GM18519 (cell line): ENCODE data around the gene PAX4.
A peak's percentile ranks its signal among the peaks of the same experiment; 100 is the strongest.
"Not testable (repeated sequence)": the region's sequence is repeated elsewhere in the genome, so short reads cannot be mapped to it uniquely, and the experiment has no call there.

ENCODE experiments used
- ATAC-seq: cut with Tn5 transposase; IDR thresholded peaks from one replicate; pipeline ENCODE4 v1.9.1; 2021; ENCODE audit warnings: mild to moderate bottlenecking, moderate library complexity; ENCODE audit not compliant: unreplicated experiment, low FRiP score

The PAX4 gene

DNA sequence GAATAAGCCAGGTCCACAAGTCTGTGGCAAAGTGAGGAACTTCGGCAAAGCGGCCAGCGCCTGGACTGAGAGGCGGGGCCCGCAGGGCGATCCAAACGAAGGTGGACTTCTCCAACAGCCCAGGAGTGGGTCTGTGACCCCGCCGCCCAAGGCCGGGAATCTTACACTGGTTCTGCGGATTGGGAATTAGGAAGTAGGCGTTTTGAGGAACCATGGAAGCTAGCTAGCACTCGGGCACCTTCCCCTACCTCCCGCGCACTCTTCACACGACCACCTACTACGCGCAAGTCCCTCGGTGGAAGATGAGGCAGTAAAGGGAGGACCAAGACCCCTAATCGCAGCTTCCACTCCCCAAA, 30.3 kb downstream of the PAX4 start:
- no peak for ATAC-seq

DNA sequence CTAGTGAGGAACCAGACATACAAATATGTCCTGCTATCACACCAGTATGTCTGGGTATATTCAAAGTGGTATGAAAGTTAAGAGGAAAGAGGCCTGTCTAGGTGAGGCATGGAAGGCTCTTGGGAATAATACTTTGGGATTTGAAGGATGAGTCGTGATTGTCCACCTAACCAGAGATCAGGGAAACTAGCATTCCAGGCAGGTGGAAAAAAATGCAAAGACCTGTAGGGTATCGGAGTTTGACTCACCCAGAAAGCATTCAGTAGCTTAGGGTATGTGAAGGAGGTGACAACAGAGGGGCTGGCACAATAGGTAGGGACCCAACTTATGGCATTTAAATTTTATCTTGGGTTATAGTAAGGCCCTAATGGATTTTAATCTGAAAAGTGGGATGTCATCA, 31.6 kb downstream of the PAX4 start:
- no peak for ATAC-seq

DNA sequence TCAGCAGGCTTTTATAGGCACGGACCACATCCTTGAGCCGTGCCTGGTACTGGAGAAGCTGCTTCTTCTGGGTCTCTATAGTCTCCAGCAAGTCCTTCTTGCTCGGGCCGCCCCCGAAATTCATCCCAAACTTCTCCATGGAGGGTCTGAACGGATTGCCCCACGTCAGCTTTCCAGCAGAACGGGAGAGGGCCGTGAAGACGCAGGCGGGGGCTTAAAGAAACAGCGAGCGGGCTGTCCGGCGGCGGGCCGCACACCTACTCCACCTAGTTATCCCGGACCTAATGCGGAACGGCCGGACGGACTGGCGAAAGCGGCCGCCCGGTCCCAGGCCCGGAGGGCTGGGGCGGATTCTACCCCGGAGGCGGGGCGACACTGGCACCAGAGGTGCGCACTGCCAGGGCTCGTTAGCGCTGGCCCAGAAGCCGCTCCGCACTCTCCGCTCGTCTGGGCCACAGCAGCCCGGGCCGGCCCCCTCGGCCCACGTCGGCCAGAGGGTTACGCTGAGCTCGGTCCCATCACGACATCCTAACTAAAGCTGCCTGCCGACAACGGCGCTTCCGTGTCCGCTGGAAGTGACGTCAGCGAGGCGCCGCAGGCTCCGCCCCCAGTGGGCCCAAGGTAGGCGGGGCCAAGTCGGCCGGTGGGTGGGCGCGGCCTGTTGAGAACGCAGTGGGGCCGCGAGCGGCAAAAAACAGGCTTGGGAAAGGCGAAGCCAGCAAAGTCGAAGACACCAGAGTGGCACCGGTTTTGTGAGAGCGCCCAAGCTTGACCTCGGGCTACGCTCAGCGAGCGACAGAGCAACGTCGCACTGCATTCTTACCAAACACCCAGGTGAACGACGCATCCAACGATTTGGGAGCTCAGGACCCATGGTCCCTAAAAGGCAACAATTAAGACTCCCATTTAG, 32.6 kb downstream of the PAX4 start, which contains the start of gene GCC1:
Gene GCC1, minus strand, starts transcription at position 553 of the 910 bp plus-strand sequence. Its CDS starts 414 bp downstream, at position 139.
- ATAC-seq: peak; percentile 84

DNA sequence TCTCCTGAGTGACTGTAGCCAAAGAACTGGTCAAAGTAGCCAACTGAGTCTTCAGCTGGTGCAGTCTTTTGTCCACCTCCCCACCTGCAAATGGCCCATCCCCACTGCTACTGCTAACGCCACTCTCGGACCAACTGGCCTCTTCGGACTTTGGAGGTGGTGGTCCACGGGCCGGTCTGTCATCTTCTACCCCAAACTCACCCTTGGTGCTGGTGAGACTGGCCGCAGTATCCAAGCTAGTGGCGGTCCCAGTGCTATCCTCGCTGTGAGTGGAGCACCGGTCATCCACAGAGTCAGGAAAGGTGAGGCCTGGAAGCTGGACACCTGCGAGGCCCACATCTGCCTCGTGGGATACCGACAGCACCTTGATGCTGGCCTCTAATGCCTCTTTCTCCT, 33.3 kb downstream of the PAX4 start:
- no peak for ATAC-seq

DNA sequence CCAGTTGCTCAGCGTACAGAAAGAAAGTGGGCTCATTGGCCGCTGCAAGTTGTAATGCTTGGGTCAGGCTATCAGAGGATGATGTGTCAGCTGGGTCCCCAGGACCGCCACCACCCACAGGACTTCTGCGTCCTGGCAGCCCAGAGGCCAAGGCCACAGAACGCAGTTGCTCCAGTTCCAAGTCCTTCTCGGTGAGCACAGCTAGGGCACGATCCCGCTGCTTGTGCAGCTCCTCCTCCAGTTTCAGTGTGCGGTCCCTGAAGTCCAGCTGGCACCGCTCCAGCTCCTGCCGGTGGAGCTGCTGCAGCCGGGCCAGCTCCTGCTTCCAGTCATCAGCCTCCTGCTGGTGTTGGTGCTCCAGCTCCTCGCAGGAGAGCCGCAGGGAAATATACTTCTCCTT, 35.6 kb downstream of the PAX4 start:
- ATAC-seq: no peak

DNA sequence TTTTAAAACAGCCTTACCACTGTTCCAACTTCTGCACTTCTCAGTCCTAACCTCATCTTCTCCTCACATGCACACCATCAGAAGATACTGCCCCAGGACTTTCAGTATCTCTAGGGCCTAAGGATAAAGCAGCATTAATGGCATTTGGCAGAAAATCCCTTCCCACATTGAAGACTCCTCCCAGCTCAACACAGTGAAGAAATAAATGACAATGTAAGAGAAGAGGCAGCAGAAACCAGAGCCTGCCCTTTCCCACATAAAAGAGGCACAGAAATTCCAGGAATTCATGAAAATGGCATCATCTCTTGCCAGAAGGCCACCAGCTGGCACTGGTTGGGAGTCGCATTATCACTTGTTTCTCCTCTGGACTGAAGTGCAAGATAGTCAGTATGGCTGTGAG, 36.2 kb downstream of the PAX4 start:
- no peak for ATAC-seq

DNA sequence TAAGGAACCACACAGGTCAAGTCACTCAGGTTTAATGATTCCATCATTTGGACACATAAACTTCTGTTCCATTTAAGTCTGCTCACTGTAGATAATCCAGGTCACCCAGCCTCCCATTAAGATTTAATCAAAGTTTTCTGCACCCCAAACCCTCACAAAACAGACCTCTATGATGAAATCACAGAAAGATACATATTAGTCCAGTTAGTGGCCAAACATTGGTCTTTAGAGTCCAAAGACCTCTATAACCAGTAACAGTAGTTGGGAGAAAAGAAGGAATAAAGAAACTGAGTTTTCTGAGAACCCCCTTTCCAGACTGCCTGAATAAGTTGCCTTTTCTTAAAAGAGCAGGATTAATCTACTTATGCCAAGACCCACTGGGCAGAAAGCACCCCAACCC, 37.3 kb downstream of the PAX4 start:
- ATAC-seq: no peak

DNA sequence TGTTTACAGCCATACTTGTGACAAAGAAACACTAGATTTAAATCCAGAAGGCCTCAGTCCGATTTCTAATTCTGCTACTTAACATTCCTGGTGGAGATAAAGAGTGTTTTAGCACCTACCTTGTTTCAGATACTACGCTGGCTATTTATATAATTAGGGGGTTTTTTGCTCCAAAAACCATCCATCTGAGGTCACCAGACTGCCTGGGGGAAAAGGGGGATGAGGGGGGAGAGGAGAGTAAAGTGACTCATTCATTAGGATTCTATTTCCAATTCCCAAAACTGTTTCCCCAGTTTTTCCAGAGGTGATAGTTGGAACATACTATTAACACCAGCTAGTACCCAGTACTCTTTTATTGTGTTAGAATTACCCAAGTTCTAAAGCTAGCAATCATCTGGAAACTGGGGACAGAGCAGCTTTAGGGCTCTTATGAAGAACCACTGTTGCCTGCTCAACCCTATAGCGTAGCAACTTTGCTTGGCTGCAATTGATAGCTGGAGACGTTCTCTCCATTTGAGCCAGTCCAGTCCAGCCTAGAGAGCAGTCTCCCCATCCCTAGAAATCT, 39.1 kb downstream of the PAX4 start:
- ATAC-seq: no peak

DNA sequence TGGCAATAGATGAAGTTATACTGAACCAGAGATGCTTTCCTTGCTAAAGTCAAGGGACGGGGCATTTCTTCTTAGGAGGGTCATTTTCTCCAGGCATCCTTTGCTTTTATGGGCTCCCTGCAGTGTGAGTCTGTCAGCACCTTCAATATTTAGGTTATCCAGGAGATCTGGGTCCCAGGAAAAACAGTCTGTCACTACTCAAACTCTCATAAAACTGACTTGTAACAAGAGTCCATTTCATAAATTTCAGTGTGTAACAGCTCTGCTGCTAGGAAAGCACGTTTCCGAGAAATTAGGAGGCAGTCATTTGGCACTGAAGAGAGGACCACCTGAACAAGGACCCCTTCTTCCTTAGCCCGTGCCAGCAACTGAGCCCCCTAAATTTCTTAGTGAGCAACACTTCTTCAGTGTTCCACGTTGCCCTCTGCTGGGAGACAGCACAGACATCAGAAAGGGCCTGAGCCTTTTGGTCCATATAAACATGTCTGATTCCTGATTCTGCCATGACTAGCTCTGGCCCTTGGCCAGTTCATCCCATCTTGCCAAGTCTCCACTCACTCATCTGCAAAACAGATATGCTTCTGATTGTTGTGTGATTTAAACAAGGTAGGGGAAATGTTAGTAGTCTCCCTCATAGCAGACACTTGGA, 39.8 kb downstream of the PAX4 start:
- no peak for ATAC-seq

DNA sequence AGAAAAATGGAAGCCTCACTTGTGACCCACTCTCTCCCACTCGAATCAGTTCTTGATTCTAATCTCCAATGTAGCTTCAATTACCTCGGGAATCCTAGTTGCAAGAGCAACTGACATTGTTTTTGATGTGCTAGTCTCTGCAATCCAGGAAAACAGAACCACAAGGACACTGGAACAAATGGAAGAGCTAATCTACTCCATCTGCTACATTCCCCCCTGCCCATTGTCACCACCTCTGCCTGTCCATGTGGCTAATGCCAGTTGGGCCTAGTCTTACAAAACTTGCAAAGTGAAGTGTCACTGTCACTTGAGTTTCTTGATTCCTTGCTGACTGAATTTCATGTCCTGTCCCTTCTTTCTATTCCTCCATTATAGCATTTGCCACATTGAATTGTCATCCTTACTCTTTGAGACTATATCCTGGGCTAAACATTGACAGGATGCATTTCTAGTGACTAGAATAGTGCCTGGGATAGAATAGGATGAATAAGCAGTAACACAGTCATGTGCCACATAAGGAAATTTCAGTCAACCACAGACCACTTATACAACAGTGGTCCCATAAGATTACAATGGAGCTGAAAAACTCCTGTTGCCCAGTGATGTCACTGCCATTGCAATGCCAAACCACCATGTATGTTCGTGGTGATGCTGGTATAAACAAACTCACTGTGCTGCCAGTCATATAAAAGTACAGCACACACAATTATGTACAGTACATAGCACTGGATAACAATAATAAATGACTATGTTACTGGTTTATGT, 46.0 kb downstream of the PAX4 start:
- no peak for ATAC-seq

DNA sequence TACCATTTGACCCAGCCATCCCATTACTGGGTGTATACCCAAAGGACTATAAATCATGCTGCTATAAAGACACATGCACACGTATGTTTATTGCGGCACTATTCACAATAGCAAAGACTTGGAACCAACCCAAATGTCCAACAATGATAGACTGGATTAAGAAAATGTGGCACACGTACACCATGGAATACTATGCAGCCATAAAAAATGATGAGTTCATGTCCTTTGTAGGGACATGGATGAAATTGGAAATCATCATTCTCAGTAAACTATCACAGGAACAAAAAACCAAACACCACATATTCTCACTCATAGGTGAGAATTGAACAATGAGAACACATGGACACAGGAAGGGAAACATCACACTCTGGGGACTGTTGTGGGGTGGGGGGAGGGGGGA, 49.9 kb downstream of the PAX4 start:
- not testable (repeated sequence) for ATAC-seq

DNA sequence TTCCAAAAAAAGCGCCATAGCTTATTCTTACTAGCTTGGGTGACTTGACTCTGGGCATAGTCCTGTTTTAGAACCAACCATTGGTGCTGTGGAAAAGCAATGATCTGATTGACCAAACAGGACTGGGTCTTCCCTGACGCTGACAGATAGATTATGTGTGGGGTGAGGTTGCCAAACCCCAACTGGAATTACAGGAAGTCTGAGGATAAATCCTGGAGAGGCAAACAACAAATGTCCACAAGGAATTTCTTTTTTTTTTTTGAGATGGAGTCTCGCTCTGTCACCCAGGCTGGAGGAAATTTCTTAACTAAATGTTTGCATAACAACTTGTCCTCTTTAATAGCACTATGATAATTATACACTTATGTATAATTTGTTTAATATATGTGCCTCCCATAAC, 51.7 kb downstream of the PAX4 start:
- ATAC-seq: no peak
